GM12878 (cell line): ENCODE measurements around the gene SAP25. TPM values are rescaled to one million over a fixed set of nuclear protein-coding genes. Genes with fewer than 3 reads are reported as not detected.
A peak's percentile ranks its signal among the peaks of the same experiment; 100 is the strongest.

Source experiments
- ATF7 ChIP-seq: fragments of 450-650 bp; IDR thresholded peaks from 2 replicates; pipeline ENCODE4 v1.6.1; 2016; ENCODE audit warnings: low read depth, mild to moderate bottlenecking
- BHLHE40 ChIP-seq, 2 experiments: fragments of 450-650 bp in 1 of 2; IDR thresholded peaks; 2 replicates each; pipeline ENCODE4 v1.6.1; 2011 to 2017; ENCODE audit warnings: low read depth in 2 of 2, borderline replicate concordance in 1 of 2, improper control_type of control experiment in 1 of 2, low read length in 1 of 2, mild to moderate bottlenecking in 1 of 2
- BMI1 ChIP-seq: fragments of 450-650 bp; IDR thresholded peaks from 2 replicates; pipeline ENCODE4 v1.6.1; 2016; ENCODE audit warnings: mild to moderate bottlenecking, moderate library complexity, borderline replicate concordance
- DPF2 ChIP-seq: fragments of 450-650 bp; IDR thresholded peaks from 2 replicates; pipeline ENCODE4 v1.6.1; 2017; ENCODE audit warnings: mild to moderate bottlenecking
- E2F4 ChIP-seq: IDR thresholded peaks from 2 replicates; pipeline ENCODE4 v1.6.1; 2012; ENCODE audit warnings: low read depth, low read length, improper control_type of control experiment
- ETV6 ChIP-seq, 2 experiments: fragments of 450-650 bp in 1 of 2; IDR thresholded peaks in 1 of 2; conservative IDR thresholded peaks in 1 of 2; 2 replicates each; pipeline ENCODE4 v1.6.1; 2014; ENCODE audit warnings: antibody characterized with exemption in 1 of 2, borderline replicate concordance in 1 of 2, low read depth in 1 of 2, mild to moderate bottlenecking in 1 of 2, moderate library complexity in 1 of 2
- HDAC6 ChIP-seq: fragments of 200-600 bp; sonication (generic); IDR thresholded peaks from one replicate; pipeline ENCODE4 v1.8.0; 2017; ENCODE audit warnings: antibody characterized with exemption; ENCODE audit not compliant: unreplicated experiment
- HDGF ChIP-seq: fragments of 450-650 bp; IDR thresholded peaks from 2 replicates; pipeline ENCODE4 v1.6.1; 2016; ENCODE audit warnings: antibody characterized with exemption
- MEF2B ChIP-seq: fragments of 450-650 bp; IDR thresholded peaks from 2 replicates; pipeline ENCODE4 v1.6.1; 2018; ENCODE audit warnings: mild to moderate bottlenecking, moderate library complexity; ENCODE audit not compliant: partially characterized antibody, poor library complexity, severe bottlenecking
- MTA2 ChIP-seq: fragments of 450-650 bp; IDR thresholded peaks from 2 replicates; pipeline ENCODE4 v1.6.1; 2016; ENCODE audit warnings: low read depth, mild to moderate bottlenecking, moderate library complexity
- NBN ChIP-seq: fragments of 450-650 bp; IDR thresholded peaks from 2 replicates; pipeline ENCODE4 v1.6.1; 2016
- NKRF ChIP-seq: fragments of 450-650 bp; conservative IDR thresholded peaks from 2 replicates; pipeline ENCODE4 v1.6.1; 2017; ENCODE audit warnings: mild to moderate bottlenecking, moderate library complexity
- NR2F1 ChIP-seq: fragments of 450-650 bp; conservative IDR thresholded peaks from 2 replicates; pipeline ENCODE4 v1.6.1; 2017; ENCODE audit warnings: mild to moderate bottlenecking
- PBX3 ChIP-seq: IDR thresholded peaks from 2 replicates; pipeline ENCODE4 v1.6.1; 2011; ENCODE audit warnings: mild to moderate bottlenecking, low read depth, low read length, moderate library complexity; ENCODE audit not compliant: insufficient replicate concordance
- POLR2A ChIP-seq: IDR thresholded peaks from 2 replicates; pipeline ENCODE4 v1.6.1; 2011; ENCODE audit warnings: low read depth, mild to moderate bottlenecking, low read length
- RAD51 ChIP-seq: fragments of 450-650 bp; IDR thresholded peaks from 2 replicates; pipeline ENCODE4 v1.6.1; 2016; ENCODE audit warnings: moderate library complexity, mild to moderate bottlenecking, inconsistent platforms
- RCOR1 ChIP-seq: conservative IDR thresholded peaks from 2 replicates; pipeline ENCODE4 v1.6.1; 2012; ENCODE audit warnings: low read depth, low read length, improper control_type of control experiment
- RFX5 ChIP-seq: IDR thresholded peaks from 2 replicates; pipeline ENCODE4 v1.6.1; 2011; ENCODE audit warnings: low read depth, low read length, improper control_type of control experiment
- RUNX3 ChIP-seq: IDR thresholded peaks from 2 replicates; pipeline ENCODE4 v1.6.1; 2012; ENCODE audit warnings: low read length, inconsistent platforms
- SMARCA5 ChIP-seq: fragments of 450-650 bp; IDR thresholded peaks from 2 replicates; pipeline ENCODE4 v1.6.1; 2017; ENCODE audit warnings: mild to moderate bottlenecking
- YY1 ChIP-seq: IDR thresholded peaks from 2 replicates; pipeline ENCODE4 v1.6.1; 2011; ENCODE audit warnings: low read depth, mild to moderate bottlenecking, low read length
- ZNF687 ChIP-seq: fragments of 450-650 bp; IDR thresholded peaks from 2 replicates; pipeline ENCODE4 v1.6.1; 2017; ENCODE audit warnings: mild to moderate bottlenecking, moderate library complexity
- polyA plus RNA-seq, 11 experiments: library from polyadenylated mRNA; depleted of rRNA in 4 of 11; unstranded in 6 of 11; stranded (reverse) in 5 of 11; fragments of >200 nt; fragmentation: Nextera tagmentation in 4 of 11; fragmentation: Illumina TruSeq in 1 of 11; extraction: Ambion mirVana in 4 of 11; extraction: Trizol in 1 of 11; gene quantifications; 1 replicate in 1 of 11; 2 replicates in 10 of 11; pipeline versions ENCODE4 v1.2.1 to v1.2.3, GENCODE V29; 2011 to 2016; ENCODE audit warnings: inconsistent platforms in 2 of 11, missing spikeins in 2 of 11, low read depth in 1 of 11
- total RNA-seq, 4 experiments: library from RNA; depleted of rRNA in 3 of 4; stranded (reverse); fragments of >200 nt in 3 of 4; fragmentation: Illumina TruSeq in 1 of 4; extraction: Trizol in 1 of 4; gene quantifications; 2 replicates each; pipeline versions ENCODE4 v1.2.1 to v1.2.3, GENCODE V29; 2013 to 2021

The SAP25 gene
- total and polyA plus RNA-seq, 10 of the 15 experiments (the other 5 are each of a cell fraction or from before 2014, with no cell fraction given): 0.14 to 8.6 (median 1.1) TPM

GRCh38 chr7:100583132-100584053 is 9.7 kb upstream of the SAP25 start (continued):
- TF ChIP-seq ZNF687: peak; percentile 53
- TF ChIP-seq DPF2: peak; percentile 77
- TF ChIP-seq BHLHE40 (IDR thresholded peaks at IDR 0.05; ENCODE audit: borderline replicate concordance in 1 of 2, low read depth in 2 of 2, low read length in 1 of 2): peak; percentile 35 to 46; a peak in 2 of 4 replicates
- TF ChIP-seq NR2F1: peak; percentile 88
- TF ChIP-seq POLR2A: peak; percentile 57
- TF ChIP-seq BMI1: no peak
- peak; percentile 82 for TF ChIP-seq NBN
- TF ChIP-seq MEF2B: peak; percentile 54
- peak; percentile 42; the same call in 1 of the 2 replicates for TF ChIP-seq SMARCA5
- TF ChIP-seq YY1: peak; percentile 53; the same call in 1 of the 2 replicates
- TF ChIP-seq MTA2: peak; percentile 41
- TF ChIP-seq NKRF: peak; percentile 42
- peak; percentile 76; the same call in 1 of the 2 replicates for TF ChIP-seq HDGF
- TF ChIP-seq RAD51: 0 out of 2 replicates have a peak, but pooled peaks have one; percentile 33
- peak; percentile 79 for TF ChIP-seq RUNX3
- peak; percentile 44 for TF ChIP-seq ATF7
- no peak for TF ChIP-seq E2F4
- TF ChIP-seq HDAC6: no peak
- TF ChIP-seq ETV6 (conservative IDR thresholded peaks at IDR 0.05 in 1 of 2, IDR thresholded peaks at IDR 0.05 in 1 of 2; ENCODE audit: borderline replicate concordance in 1 of 2, low read depth in 1 of 2): peak in 1 of 2 experiments; percentile 28; a peak in 1 of 4 replicates
- no peak for TF ChIP-seq PBX3
- TF ChIP-seq RFX5: no peak
- no peak for TF ChIP-seq RCOR1
